Transverse colon (tissue), 4 donors: ENCODE data around the gene C10orf67.
"Not testable (repeated sequence)": the region's sequence is repeated elsewhere in the genome, so short reads cannot be mapped to it uniquely, and the experiment has no call there.

ENCODE experiments used
- POLR2A ChIP-seq: fragments of 450-650 bp; IDR thresholded peaks from one replicate; pipeline ENCODE4 v1.6.1; 2016; ENCODE audit warnings: antibody characterized with exemption, mild to moderate bottlenecking, moderate library complexity
- POLR2AphosphoS5 ChIP-seq, 3 donors: sonication (generic); formaldehyde crosslinking; IDR thresholded peaks; one replicate each; pipeline ENCODE4 v1.6.1; 2016; ENCODE audit warnings: antibody characterized with exemption in 3 of 3
- TF ChIP-seq, protein P1 (sequence below), 5 experiments: fragments of 200-600 bp in 3 of 5; fragments of 450-650 bp in 2 of 5; sonication (generic) in 3 of 5; IDR thresholded peaks; 1 replicate in 2 of 5; 2 replicates in 3 of 5; pipeline ENCODE4 v1.5.1; 2016 to 2017; ENCODE audit warnings: antibody characterized with exemption in 5 of 5, inconsistent platforms in 3 of 5, mild to moderate bottlenecking in 2 of 5, moderate library complexity in 1 of 5

GRCh38 chr10:23365417-23366030 is 20.9 kb upstream of the C10orf67 start:
- TF ChIP-seq, protein P1, sequence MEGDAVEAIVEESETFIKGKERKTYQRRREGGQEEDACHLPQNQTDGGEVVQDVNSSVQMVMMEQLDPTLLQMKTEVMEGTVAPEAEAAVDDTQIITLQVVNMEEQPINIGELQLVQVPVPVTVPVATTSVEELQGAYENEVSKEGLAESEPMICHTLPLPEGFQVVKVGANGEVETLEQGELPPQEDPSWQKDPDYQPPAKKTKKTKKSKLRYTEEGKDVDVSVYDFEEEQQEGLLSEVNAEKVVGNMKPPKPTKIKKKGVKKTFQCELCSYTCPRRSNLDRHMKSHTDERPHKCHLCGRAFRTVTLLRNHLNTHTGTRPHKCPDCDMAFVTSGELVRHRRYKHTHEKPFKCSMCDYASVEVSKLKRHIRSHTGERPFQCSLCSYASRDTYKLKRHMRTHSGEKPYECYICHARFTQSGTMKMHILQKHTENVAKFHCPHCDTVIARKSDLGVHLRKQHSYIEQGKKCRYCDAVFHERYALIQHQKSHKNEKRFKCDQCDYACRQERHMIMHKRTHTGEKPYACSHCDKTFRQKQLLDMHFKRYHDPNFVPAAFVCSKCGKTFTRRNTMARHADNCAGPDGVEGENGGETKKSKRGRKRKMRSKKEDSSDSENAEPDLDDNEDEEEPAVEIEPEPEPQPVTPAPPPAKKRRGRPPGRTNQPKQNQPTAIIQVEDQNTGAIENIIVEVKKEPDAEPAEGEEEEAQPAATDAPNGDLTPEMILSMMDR (IDR thresholded peaks at IDR 0.05) = not testable (repeated sequence)
- not testable (repeated sequence) for TF ChIP-seq POLR2AphosphoS5 (IDR thresholded peaks at IDR 0.05); POLR2A
